Measurements from ENCODE around the gene KDM8.
A peak's percentile ranks its signal among the peaks of the same experiment; 100 is the strongest.

Gene KDM8

GRCh38 chr16:27203507-27204311, at the start of gene KDM8:
Gene KDM8, plus strand, starts transcription at chr16:27203526. Its CDS starts 6,598 bp downstream, at chr16:27210124.
- TF ChIP-seq, protein P1, sequence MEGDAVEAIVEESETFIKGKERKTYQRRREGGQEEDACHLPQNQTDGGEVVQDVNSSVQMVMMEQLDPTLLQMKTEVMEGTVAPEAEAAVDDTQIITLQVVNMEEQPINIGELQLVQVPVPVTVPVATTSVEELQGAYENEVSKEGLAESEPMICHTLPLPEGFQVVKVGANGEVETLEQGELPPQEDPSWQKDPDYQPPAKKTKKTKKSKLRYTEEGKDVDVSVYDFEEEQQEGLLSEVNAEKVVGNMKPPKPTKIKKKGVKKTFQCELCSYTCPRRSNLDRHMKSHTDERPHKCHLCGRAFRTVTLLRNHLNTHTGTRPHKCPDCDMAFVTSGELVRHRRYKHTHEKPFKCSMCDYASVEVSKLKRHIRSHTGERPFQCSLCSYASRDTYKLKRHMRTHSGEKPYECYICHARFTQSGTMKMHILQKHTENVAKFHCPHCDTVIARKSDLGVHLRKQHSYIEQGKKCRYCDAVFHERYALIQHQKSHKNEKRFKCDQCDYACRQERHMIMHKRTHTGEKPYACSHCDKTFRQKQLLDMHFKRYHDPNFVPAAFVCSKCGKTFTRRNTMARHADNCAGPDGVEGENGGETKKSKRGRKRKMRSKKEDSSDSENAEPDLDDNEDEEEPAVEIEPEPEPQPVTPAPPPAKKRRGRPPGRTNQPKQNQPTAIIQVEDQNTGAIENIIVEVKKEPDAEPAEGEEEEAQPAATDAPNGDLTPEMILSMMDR (IDR thresholded peaks at IDR 0.05), result no peak

DNA sequence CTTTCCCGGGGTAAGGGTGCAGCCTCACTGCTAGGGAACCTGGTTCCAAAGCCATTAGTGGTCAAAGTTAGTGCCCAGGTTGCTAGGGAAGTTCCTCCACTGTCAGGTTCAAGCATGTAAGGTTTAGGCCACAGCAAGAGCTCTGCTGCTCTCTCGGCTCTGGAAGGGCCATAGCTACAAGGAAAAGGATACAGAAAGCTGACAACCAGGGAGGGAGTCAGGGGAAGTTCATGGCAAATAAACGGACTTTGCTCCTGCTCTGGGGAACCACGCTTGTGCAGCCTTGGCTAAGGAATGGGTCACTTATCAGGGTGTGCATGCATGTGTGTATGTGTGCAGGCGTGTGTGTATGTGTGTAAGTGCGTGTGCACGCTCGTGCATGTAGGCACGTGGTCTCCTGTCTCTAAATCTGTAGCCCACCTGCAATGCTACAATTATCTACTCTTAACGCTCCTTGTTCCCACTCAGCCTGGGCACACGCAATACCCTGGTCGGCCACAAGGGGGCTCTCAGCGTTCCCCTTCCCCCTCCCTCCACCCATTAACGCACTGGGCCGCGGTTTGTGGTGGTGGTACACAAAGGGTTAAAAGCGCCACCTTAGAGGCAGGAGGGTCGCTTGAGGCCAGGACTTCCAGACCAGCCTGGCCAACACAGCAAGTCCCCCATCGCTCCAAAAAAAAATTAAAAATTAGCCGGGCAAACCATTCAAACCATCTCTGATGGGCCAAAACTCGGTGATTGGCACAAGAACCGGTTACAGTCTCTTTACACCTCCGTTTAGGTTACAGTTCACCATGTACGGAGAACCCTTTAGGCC, 48.4 kb upstream of the KDM8 start:
- TF ChIP-seq, protein P1 (IDR thresholded peaks at IDR 0.05), result peak; percentile 97

DNA sequence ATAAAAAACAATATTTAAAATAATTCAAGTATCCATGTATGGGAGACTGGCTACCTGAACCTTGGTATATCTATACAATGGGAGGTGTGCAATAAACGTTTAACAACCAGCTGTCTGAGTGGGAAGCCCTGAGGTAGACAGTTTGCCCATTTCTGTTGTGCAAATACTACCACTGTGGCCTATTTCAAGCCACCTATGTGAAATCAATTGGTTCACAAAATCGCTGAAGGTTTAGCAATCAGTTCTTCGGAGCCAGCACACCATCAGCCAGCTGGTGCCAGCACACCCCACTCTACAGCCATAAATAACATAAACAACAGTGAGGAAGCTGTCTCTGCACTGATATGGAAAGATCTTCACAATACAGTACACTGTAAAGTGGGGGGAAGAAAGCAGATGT, 46.7 kb upstream of the KDM8 start:
- TF ChIP-seq, protein P1 (IDR thresholded peaks at IDR 0.05), result no peak

GRCh38 chr16:27161398-27161797, 41.9 kb upstream of the KDM8 start:
- TF ChIP-seq, protein P1 (IDR thresholded peaks at IDR 0.05), result no peak

DNA sequence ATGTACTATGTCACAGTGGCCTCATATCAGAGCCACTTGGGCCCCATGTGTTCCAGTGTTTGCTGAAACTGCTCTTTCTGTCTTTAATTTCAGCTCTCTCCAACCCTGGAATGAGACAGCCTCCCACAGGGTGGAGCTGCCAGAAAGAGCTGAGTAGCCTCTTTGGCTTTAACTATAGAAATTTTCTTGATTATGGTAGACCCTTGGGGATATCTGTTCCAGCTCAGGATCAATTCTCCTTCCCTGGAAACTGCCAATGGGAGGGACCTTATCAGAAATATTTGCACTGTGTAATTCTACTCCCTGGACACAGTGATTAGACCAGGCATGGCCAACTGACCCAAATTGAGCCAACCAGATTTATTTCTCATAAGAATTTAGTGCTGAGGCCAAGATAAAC, 39.0 kb upstream of the KDM8 start:
- TF ChIP-seq, protein P1 (IDR thresholded peaks at IDR 0.05), result no peak

DNA sequence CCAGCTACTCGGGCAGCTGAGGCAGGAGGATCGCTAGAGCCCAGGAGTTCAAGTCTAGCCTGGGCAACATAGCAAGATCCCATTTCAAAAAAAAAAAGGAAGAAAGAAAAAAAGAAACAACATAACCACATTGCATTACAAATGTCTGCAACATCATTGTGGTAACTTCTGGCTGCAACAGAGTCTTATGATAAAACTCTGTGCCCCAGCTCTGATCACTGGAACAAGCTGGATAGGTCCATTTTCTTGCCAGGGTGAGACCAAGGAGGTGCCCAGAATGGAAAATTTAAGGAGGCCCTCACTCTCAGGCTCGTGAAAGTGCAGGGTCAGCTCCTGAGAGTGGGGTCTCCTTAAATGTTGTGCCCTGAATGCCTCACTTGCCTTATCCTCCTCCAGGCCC, 37.8 kb upstream of the KDM8 start:
- TF ChIP-seq, protein P1 (IDR thresholded peaks at IDR 0.05), result no peak

DNA sequence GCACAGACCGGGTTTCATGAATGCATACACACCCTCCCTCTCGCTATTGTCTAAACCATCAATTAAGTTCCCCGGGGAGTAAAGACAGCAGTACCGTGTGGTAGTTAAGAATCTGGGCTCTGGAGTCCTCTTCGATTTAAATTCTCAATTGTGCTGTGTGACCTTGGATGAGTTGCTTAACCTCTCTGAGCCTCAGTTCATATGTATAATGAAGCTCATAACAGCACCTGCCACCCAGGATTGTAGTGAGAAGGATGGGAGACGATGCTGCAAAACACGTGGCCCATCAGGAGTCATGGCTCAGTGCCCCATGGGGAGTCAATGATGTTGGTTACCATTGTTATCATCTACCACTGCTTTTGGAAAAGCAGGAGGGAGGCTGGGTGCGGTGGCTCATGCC, 34.5 kb upstream of the KDM8 start:
- TF ChIP-seq, protein P1 (IDR thresholded peaks at IDR 0.05), result no peak
